Upper lobe of left lung (tissue), 4 donors: ENCODE results near the gene SPATA16.

Source experiments
- EP300 ChIP-seq, 4 donors: sonication (generic); formaldehyde crosslinking; IDR thresholded peaks; one replicate each; pipeline ENCODE4 v1.5.1; 2017; ENCODE audit warnings: antibody characterized with exemption in 4 of 4, control low read depth in 2 of 4
- POLR2A ChIP-seq, 4 donors: fragments of 450-650 bp; IDR thresholded peaks; one replicate each; pipeline ENCODE4 v1.5.1; 2016 to 2017; ENCODE audit warnings: antibody characterized with exemption in 4 of 4, mild to moderate bottlenecking in 2 of 4
- POLR2AphosphoS5 ChIP-seq, 2 donors: sonication (generic); formaldehyde crosslinking; IDR thresholded peaks; one replicate each; pipeline ENCODE4 v1.5.1; 2017; ENCODE audit warnings: antibody characterized with exemption in 2 of 2
- TF ChIP-seq, protein P1 (sequence below), 6 experiments: fragments of 450-650 bp in 4 of 6; fragments of 200-600 bp in 2 of 6; sonication (generic) in 2 of 6; IDR thresholded peaks; one replicate each; pipeline ENCODE4 v1.5.1; 2016 to 2019; ENCODE audit warnings: antibody characterized with exemption in 6 of 6

DNA sequence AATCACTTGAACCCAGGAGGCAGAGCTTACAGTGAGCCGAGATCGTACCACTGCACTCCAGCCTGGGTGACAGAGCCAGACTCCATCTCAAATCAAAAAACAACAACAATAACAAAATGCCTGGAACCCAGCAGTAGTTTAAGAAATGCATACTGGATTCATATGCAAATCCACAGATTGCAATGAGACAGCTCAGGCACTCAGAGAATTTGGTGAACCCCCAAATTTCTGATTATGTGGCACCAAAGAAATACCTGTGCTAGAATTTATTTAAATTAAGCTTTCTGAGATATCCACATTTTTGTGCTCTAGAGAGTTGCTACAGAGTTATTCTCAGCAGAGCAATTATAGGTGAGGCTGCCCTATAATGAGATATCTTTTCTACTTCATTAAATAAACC is 29.7 kb downstream of the SPATA16 start:
- TF ChIP-seq POLR2A (IDR thresholded peaks at IDR 0.05) = no peak
- TF ChIP-seq, protein P1, sequence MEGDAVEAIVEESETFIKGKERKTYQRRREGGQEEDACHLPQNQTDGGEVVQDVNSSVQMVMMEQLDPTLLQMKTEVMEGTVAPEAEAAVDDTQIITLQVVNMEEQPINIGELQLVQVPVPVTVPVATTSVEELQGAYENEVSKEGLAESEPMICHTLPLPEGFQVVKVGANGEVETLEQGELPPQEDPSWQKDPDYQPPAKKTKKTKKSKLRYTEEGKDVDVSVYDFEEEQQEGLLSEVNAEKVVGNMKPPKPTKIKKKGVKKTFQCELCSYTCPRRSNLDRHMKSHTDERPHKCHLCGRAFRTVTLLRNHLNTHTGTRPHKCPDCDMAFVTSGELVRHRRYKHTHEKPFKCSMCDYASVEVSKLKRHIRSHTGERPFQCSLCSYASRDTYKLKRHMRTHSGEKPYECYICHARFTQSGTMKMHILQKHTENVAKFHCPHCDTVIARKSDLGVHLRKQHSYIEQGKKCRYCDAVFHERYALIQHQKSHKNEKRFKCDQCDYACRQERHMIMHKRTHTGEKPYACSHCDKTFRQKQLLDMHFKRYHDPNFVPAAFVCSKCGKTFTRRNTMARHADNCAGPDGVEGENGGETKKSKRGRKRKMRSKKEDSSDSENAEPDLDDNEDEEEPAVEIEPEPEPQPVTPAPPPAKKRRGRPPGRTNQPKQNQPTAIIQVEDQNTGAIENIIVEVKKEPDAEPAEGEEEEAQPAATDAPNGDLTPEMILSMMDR (IDR thresholded peaks at IDR 0.05) = no peak
- TF ChIP-seq EP300 (IDR thresholded peaks at IDR 0.05) = no peak
- TF ChIP-seq POLR2AphosphoS5 (IDR thresholded peaks at IDR 0.05) = no peak
